Measurements from ENCODE around the gene CCL2.

DNA sequence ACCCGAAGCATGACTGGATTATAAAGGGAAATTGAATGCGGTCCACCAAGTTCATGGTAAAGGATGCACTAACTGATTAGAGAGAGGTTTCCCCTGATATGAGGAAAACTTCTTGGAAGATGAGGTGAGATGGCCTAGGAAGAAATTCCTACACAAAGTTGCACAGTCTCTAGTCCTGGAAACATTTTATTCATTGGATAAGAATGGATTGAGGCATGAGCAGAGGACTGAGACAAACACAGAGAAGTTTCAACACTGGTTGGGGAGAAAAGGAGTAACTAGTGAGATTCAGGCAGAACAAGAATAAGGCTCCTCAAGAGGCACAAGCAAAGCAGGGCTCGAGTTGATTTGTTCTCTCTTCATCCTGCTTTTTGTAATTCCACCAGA lies 2.0 kb upstream of the CCL2 start:
- TF ChIP-seq POLR2AphosphoS5 (IDR thresholded peaks at IDR 0.05; ENCODE audit: low read depth, low read length): no peak
- TF ChIP-seq, protein P1, sequence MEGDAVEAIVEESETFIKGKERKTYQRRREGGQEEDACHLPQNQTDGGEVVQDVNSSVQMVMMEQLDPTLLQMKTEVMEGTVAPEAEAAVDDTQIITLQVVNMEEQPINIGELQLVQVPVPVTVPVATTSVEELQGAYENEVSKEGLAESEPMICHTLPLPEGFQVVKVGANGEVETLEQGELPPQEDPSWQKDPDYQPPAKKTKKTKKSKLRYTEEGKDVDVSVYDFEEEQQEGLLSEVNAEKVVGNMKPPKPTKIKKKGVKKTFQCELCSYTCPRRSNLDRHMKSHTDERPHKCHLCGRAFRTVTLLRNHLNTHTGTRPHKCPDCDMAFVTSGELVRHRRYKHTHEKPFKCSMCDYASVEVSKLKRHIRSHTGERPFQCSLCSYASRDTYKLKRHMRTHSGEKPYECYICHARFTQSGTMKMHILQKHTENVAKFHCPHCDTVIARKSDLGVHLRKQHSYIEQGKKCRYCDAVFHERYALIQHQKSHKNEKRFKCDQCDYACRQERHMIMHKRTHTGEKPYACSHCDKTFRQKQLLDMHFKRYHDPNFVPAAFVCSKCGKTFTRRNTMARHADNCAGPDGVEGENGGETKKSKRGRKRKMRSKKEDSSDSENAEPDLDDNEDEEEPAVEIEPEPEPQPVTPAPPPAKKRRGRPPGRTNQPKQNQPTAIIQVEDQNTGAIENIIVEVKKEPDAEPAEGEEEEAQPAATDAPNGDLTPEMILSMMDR (IDR thresholded peaks at IDR 0.05 in 2 of 3, conservative IDR thresholded peaks at IDR 0.05 in 1 of 3; ENCODE audit: borderline replicate concordance in 1 of 3, insufficient read depth in 1 of 3, low read depth in 2 of 3, low read length in 2 of 3): no peak
- TF ChIP-seq ZFX (IDR thresholded peaks at IDR 0.05): no peak
- no peak for TF ChIP-seq SP1 (IDR thresholded peaks at IDR 0.05; ENCODE audit: low read depth)

All from HCT116 (cell line).